Measurements from ENCODE around the gene DNAJB14. TPM values are rescaled to one million over a fixed set of nuclear protein-coding genes. Genes with fewer than 3 reads are reported as not detected.
A peak's percentile ranks its signal among the peaks of the same experiment; 100 is the strongest.

Gene DNAJB14
- total and polyA plus RNA-seq, 2 donors (not counting 3 experiments of a cell fraction or from before 2014, with no cell fraction given) = 9.2 to 56.7 TPM

DNA sequence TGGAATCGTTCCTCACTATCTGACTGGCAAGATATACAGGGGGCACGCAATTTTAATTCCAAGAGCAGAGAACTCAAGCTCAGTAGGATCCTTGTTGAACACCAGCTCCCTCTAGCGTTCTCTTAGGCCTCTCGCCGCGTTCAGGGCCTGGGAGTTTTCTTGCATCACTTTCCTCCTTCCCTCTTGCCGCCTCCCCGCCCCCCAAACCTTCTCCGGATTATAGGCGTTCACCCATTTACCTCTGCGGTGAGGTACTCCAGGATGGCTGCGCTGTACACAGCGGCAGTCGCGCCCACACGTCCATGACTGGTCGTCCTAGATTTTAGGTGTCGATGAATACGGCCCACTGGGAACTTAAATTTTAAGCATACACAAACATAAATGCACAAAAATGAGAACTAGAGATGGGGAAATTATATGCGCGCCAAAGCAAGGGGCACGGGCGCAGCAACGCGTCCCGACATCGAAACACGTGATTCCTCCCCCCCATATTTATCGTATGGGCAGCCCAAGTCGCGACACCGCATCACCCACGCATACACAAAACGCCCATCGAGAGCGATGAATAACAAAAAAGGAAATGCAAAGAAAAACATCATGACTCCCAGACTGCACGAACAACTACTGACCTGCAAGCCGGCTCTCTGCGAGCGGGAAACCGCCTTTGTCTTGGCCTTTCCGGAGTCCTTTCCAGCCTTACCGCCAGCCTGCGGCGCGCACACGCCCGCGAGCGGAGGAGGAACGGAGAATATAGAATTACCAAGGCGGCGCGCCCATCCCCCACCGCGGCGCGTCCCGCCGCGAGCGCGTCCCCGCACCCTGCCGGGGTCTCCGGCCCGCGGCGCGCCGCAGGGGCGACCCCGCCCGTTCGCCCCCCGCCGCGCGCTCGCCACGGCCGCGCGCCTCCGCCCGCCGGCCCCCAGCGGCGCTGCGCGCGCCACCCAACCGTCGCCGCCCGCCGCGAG is 2.9 kb upstream of the DNAJB14 start:
- peak overlapping the region; percentile 90 for H3K9ac ChIP-seq (replicated peaks; ENCODE audit: extremely low read depth, insufficient read depth, low read length)
- FAIRE-seq (peak; percentile 82), DNase-seq (ENCODE audit: low read depth, low spot score) (peak; percentile 91)
- TSS peak; percentile 23 for BruUV-seq (replicated peaks)
- peak overlapping the region; percentile 39 for H2AFZ ChIP-seq (ENCODE audit: low read depth, low read length)
- intact Hi-C loops (cut with micrococcal nuclease) = loop anchor here (1.0 to 10.0 kb wide), 5 partner anchors 55 to 1075 kb away; partner anchors contain the start of genes EMCN and LAMTOR3
- H3K79me2 ChIP-seq (ENCODE audit: control insufficient read depth, insufficient read depth, low read length) = peaks cover 44% of the 10 kb centered on the region
- peak overlapping the region; percentile 95 for H3K4me2 ChIP-seq (ENCODE audit: insufficient read depth, low read length)
- H3K36me3 ChIP-seq (ENCODE audit: control insufficient read depth in 2 of 2, extremely low read depth in 1 of 2, insufficient read depth in 2 of 2, low read length in 2 of 2) = peaks cover 0 to 4% of the 10 kb centered on the region in 2 experiments
- ChIA-PET CTCF (interaction anchor here (0.6 to 4.1 kb wide), 22 partner anchors 9 to 544 kb away, joined by 3 to 55 read pairs (median 4); partner anchors contain the start of genes LAMTOR3 and TRMT10A), POLR2A (interaction anchor here (0.6 to 1.5 kb wide), 6 partner anchors 9 to 386 kb away, joined by 3 to 15 read pairs (median 5); partner anchors contain the start of genes LAMTOR3 and TRMT10A)
- H3K4me1 ChIP-seq (ENCODE audit: control insufficient read depth, extremely low read depth, insufficient read depth, low read length) = peaks cover 38% of the 10 kb centered on the region
- H4K20me1 ChIP-seq (replicated peaks; ENCODE audit: control insufficient read depth, extremely low read depth, insufficient read depth, low read length) = no peaks in the 10 kb centered on the region
- TF ChIP-seq GATA2 (IDR thresholded peaks at IDR 0.05; ENCODE audit: insufficient read depth, insufficient read length, low read depth, low read length) (no peak), CTCF (IDR thresholded peaks at IDR 0.05; ENCODE audit: extremely low read depth in 1 of 2, insufficient read depth in 1 of 2, low read depth in 1 of 2, low read length in 2 of 2) (peak; percentile 83 to 91)
- dilution Hi-C loops (cut with MboI; ENCODE audit: extremely low pct_ligation_motif_present, low sequenced_read_pairs) = no loop called here
- peak overlapping the region; percentile 75 for H3K27ac ChIP-seq (ENCODE audit: insufficient read depth, low read depth, low read length)
- H3K9me1 ChIP-seq (replicated peaks; ENCODE audit: control insufficient read depth, extremely low read depth, insufficient read depth, low read length) = no peaks in the 10 kb centered on the region
- no peaks in the 10 kb centered on the region for H3K9me3 ChIP-seq (replicated peaks; ENCODE audit: control insufficient read depth, insufficient read depth, low read length)
- no peaks in the 10 kb centered on the region for H3K27me3 ChIP-seq (ENCODE audit: control insufficient read depth in 2 of 2, insufficient read depth in 2 of 2, low read length in 2 of 2)
- H3K4me3 ChIP-seq (replicated peaks in 1 of 3; ENCODE audit: insufficient read depth in 1 of 3, low read depth in 1 of 3, low read length in 3 of 3) = peak overlapping the region; percentile 66 to 87 (median 86)

Data from endothelial cell of umbilical vein (primary cell).